ENCODE results near the gene DHX57.

- no peak for TF ChIP-seq CTCF (conservative IDR thresholded peaks at IDR 0.05)
- no peak for TF ChIP-seq EZH2 (IDR thresholded peaks at IDR 0.05; ENCODE audit: low read depth)
These were observed 46.7 kb upstream of the DHX57 start for GRCh38 chr2:38922389-38922788.
